NCI-H146 treated with DMSO at 0.1 percent for 48 hours (cell line): ENCODE measurements around the gene PSKH1.
"Not testable (repeated sequence)": the region's sequence is repeated elsewhere in the genome, so short reads cannot be mapped to it uniquely, and the experiment has no call there.

Experiments used
- DNase-seq: peaks from one replicate; lab custom pipeline; 2025; ENCODE audit not compliant: unreplicated experiment; lab: John Stamatoyannopoulos, UW

PSKH1 gene

GRCh38 chr16:67885976-67886375 lies 7.1 kb upstream of the PSKH1 start:
- no peak for DNase-seq

GRCh38 chr16:67886387-67886786 lies 6.7 kb upstream of the PSKH1 start:
- no peak for DNase-seq

GRCh38 chr16:67888331-67888730 lies 4.7 kb upstream of the PSKH1 start:
- DNase-seq: no peak

GRCh38 chr16:67892375-67892774 lies 679 bp upstream of the PSKH1 start:
- DNase-seq: no peak

- no peak for DNase-seq
Observed at GRCh38 chr16:67893743-67894399, 817 bp downstream of the PSKH1 start.

- no peak for DNase-seq
Observed at GRCh38 chr16:67897231-67897630, 4.2 kb downstream of the PSKH1 start.

GRCh38 chr16:67901734-67902133 lies 8.7 kb downstream of the PSKH1 start:
- no peak for DNase-seq

GRCh38 chr16:67902831-67903230 lies 9.8 kb downstream of the PSKH1 start:
- no peak for DNase-seq

- DNase-seq: no peak
Observed at GRCh38 chr16:67907397-67908180, 14.5 kb downstream of the PSKH1 start.

- DNase-seq: no peak
Observed at GRCh38 chr16:67909056-67909742, 16.1 kb downstream of the PSKH1 start.

GRCh38 chr16:67910158-67910557 lies 17.1 kb downstream of the PSKH1 start:
- no peak for DNase-seq

GRCh38 chr16:67914758-67915495 lies 21.9 kb downstream of the PSKH1 start:
- DNase-seq: no peak

- not testable (repeated sequence) for DNase-seq
Observed at GRCh38 chr16:67915496-67915769, 22.4 kb downstream of the PSKH1 start.

GRCh38 chr16:67915831-67916723 lies 23.0 kb downstream of the PSKH1 start:
- DNase-seq: no peak

GRCh38 chr16:67917140-67917851 lies 24.2 kb downstream of the PSKH1 start:
- DNase-seq: no peak

- no peak for DNase-seq
Observed at GRCh38 chr16:67917852-67918236, 24.8 kb downstream of the PSKH1 start.

- no peak for DNase-seq
Observed at GRCh38 chr16:67919622-67920221, 26.7 kb downstream of the PSKH1 start.

- DNase-seq: no peak
Observed at GRCh38 chr16:67922221-67922620, 29.2 kb downstream of the PSKH1 start.

- DNase-seq: no peak
Observed at GRCh38 chr16:67922740-67923139, 29.7 kb downstream of the PSKH1 start.
